B cell (primary cell): Measurements from ENCODE around the gene MUC6.

ENCODE experiments used
- EZH2 ChIP-seq: IDR thresholded peaks from 2 replicates; pipeline ENCODE4 v1.6.1; 2012; ENCODE audit warnings: borderline replicate concordance, low read depth, mild to moderate bottlenecking, moderate library complexity, low read length; ENCODE audit not compliant: insufficient read depth, poor library complexity, severe bottlenecking
- TF ChIP-seq, protein P1 (sequence below): fragments of 200-600 bp; IDR thresholded peaks from one replicate; pipeline ENCODE4 v1.8.0; 2022; ENCODE audit warnings: antibody characterized with exemption, mild to moderate bottlenecking

DNA sequence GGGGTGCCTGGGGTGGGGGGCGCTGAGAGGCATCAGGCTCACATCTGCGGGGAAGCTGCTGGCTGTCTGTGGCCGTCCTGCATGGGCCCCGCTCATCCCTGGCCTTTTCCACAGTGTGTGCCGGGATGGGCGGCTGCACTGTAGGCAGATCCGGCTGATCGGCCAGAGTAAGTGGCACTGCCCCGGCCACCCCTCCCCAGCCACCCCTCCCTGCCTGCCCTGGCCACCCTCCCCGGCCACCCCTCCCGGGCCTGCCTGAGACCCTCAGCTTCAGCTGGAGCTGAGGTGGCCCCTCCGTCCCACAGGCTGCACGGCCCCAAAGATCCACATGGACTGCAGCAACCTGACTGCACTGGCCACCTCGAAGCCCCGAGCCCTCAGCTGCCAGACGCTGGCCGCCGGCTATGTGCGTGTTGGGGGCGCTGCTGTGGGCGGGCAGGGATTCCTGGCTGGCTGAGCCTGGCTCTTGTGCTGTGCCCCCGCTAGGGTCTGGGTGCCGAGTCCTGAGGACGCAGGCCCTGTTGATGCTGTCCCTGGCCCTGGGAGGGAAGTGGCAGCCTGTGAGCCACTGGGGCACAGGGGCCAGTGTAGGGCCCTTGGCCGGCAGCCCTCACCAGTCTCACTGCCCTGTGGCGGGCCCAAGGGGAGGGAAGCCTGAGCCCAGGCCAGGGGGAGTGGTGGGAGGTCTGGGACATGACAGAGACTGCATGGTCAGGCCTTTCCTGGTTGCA is 49.1 kb upstream of the MUC6 start:
- TF ChIP-seq, protein P1, sequence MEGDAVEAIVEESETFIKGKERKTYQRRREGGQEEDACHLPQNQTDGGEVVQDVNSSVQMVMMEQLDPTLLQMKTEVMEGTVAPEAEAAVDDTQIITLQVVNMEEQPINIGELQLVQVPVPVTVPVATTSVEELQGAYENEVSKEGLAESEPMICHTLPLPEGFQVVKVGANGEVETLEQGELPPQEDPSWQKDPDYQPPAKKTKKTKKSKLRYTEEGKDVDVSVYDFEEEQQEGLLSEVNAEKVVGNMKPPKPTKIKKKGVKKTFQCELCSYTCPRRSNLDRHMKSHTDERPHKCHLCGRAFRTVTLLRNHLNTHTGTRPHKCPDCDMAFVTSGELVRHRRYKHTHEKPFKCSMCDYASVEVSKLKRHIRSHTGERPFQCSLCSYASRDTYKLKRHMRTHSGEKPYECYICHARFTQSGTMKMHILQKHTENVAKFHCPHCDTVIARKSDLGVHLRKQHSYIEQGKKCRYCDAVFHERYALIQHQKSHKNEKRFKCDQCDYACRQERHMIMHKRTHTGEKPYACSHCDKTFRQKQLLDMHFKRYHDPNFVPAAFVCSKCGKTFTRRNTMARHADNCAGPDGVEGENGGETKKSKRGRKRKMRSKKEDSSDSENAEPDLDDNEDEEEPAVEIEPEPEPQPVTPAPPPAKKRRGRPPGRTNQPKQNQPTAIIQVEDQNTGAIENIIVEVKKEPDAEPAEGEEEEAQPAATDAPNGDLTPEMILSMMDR = no peak
- no peak for TF ChIP-seq EZH2
